ENCODE data around the gene BCL11B. TPM values are rescaled to one million over a fixed set of nuclear protein-coding genes. Genes with fewer than 3 reads are reported as not detected.

BCL11B gene
- polyA plus RNA-seq, 1 experiment: not detected

- ChIA-PET POLR2A (no interaction called here), CTCF (no interaction called here)
Measured at GRCh38 chr14:99248761-99249171, 23.2 kb downstream of the BCL11B start.

GRCh38 chr14:99247772-99248171, 24.2 kb downstream of the BCL11B start:
- DNase-seq (ENCODE audit: low read depth): no peak
- POLR2A ChIA-PET: no interaction called here
- CTCF ChIA-PET: no interaction called here
- no peak overlapping the region for H3K4me3 ChIP-seq (ENCODE audit: low read depth, low read length)
- TF ChIP-seq CTCF (IDR thresholded peaks at IDR 0.05; ENCODE audit: insufficient read depth, low read depth, low read length): no peak
- H3K27me3 ChIP-seq (ENCODE audit: control insufficient read depth, insufficient read depth, low read length): peaks cover 5% of the 10 kb centered on the region; the same call in 1 of the 2 replicates
- H3K36me3 ChIP-seq (ENCODE audit: control insufficient read depth, insufficient read depth, low read length): no peaks in the 10 kb centered on the region

More at GRCh38 chr14:99248761-99249171, 23.2 kb downstream of the BCL11B start:
- DNase-seq (ENCODE audit: low read depth): no peak
- Histone ChIP-seq H3K4me3 (ENCODE audit: low read depth, low read length) (no peak overlapping the region), H3K27me3 (ENCODE audit: control insufficient read depth, insufficient read depth, low read length) (peaks cover 5% of the 10 kb centered on the region; the same call in 1 of the 2 replicates), H3K36me3 (ENCODE audit: control insufficient read depth, insufficient read depth, low read length) (no peaks in the 10 kb centered on the region)
- no peak for TF ChIP-seq CTCF (IDR thresholded peaks at IDR 0.05; ENCODE audit: insufficient read depth, low read depth, low read length)

- no peak for TF ChIP-seq CTCF (IDR thresholded peaks at IDR 0.05; ENCODE audit: insufficient read depth, low read depth, low read length)
- ChIA-PET CTCF (no interaction called here), POLR2A (no interaction called here)
- peaks cover 5% of the 10 kb centered on the region; the same call in 1 of the 2 replicates for H3K27me3 ChIP-seq (ENCODE audit: control insufficient read depth, insufficient read depth, low read length)
- DNase-seq (ENCODE audit: low read depth): no peak
- H3K36me3 ChIP-seq (ENCODE audit: control insufficient read depth, insufficient read depth, low read length): no peaks in the 10 kb centered on the region
- H3K4me3 ChIP-seq (ENCODE audit: low read depth, low read length): no peak overlapping the region
Measured at GRCh38 chr14:99247101-99247729, 24.8 kb downstream of the BCL11B start.

- Histone ChIP-seq H3K36me3 (ENCODE audit: control insufficient read depth, insufficient read depth, low read length) (no peaks in the 10 kb centered on the region), H3K27me3 (ENCODE audit: control insufficient read depth, insufficient read depth, low read length) (peaks cover 5% of the 10 kb centered on the region; the same call in 1 of the 2 replicates), H3K4me3 (ENCODE audit: low read depth, low read length) (no peak overlapping the region)
- ChIA-PET POLR2A (no interaction called here), CTCF (no interaction called here)
- DNase-seq (ENCODE audit: low read depth): no peak
- TF ChIP-seq CTCF (IDR thresholded peaks at IDR 0.05; ENCODE audit: insufficient read depth, low read depth, low read length): no peak
Measured at GRCh38 chr14:99246536-99247097, 25.4 kb downstream of the BCL11B start.

- CTCF ChIA-PET: no interaction called here
- TF ChIP-seq CTCF (IDR thresholded peaks at IDR 0.05; ENCODE audit: insufficient read depth, low read depth, low read length): no peak
- no peak for DNase-seq (ENCODE audit: low read depth)
- POLR2A ChIA-PET: no interaction called here
- H3K27me3 ChIP-seq (ENCODE audit: control insufficient read depth, insufficient read depth, low read length): peaks cover 5% of the 10 kb centered on the region; the same call in 1 of the 2 replicates
- no peaks in the 10 kb centered on the region for H3K36me3 ChIP-seq (ENCODE audit: control insufficient read depth, insufficient read depth, low read length)
- no peak overlapping the region for H3K4me3 ChIP-seq (ENCODE audit: low read depth, low read length)
Measured at GRCh38 chr14:99245564-99246511, 26.2 kb downstream of the BCL11B start.

Data from BJ (cell line).